GM19043 (cell line): ENCODE data around the gene ZNF483.
"Not testable (repeated sequence)": the region's sequence is repeated elsewhere in the genome, so short reads cannot be mapped to it uniquely, and the experiment has no call there.

Experiments used
- ATAC-seq: cut with Tn5 transposase; IDR thresholded peaks from one replicate; pipeline ENCODE4 v1.9.1; 2021; ENCODE audit warnings: low read depth; ENCODE audit not compliant: unreplicated experiment

The ZNF483 gene

GRCh38 chr9:111525056-111525977 is at the start of gene ZNF483:
Gene ZNF483 (plus strand): TSS chr9:111525179. CDS start chr9:111527396, 2,217 bp downstream.
- ATAC-seq: no peak

- no peak for ATAC-seq
These were observed 49.8 kb upstream of the ZNF483 start for GRCh38 chr9:111475195-111475594.

DNA sequence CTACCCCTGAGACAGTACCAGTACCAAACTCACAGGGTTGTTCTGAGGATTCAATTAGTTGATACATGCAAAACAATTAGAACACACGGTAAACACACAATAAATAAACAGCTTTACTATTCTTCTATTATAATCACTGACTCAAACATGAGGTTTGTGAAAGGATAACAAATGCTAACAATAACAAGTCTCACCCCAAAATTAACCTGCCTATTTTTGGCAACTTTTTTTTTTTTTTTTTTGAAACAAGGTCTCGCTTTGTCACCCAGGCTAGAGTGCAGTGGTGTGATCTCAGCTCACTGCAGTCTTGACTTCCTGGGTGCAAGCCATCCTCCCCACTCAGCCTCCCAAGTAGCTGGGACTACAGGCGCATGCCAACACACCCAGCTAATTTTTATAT is 47.3 kb upstream of the ZNF483 start:
- no peak for ATAC-seq

DNA sequence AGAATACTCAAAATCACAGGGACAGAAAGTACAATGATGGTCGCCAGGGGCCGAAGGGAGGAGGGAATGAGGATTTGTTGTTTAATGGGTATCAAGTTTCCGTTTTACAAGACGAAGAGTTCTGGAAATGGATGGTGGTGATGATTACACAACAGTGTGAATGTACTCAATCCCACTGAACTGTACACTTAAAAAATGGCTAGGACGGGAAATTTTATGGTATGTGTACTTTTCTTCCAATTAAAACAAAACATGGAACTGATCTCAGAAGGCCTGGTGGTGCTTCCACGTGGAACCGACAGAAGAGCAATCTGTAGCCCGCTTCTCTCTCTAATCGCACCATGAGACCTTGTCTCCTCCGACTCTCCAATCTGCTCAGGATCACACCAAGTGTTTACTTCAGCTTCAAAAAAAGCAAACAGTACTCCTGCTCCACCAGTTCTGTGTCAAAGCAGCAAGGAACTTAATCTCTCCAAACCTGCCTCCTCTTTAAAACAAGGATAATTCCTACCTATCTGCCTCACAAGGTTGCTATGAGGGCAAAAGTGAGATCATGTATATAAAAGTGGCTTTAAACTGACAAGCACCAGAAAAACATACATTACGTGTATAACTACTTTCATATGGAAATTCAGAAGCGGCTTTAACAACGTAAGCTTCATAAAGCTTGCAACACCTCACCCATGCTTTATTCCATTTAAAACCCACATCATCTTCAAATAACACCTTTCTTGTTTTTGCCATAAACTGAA is 42.9 kb upstream of the ZNF483 start:
- no peak for ATAC-seq

- ATAC-seq: peak; percentile 47
These were observed 42.1 kb upstream of the ZNF483 start for GRCh38 chr9:111482694-111483438.

GRCh38 chr9:111483439-111483857 is 41.5 kb upstream of the ZNF483 start:
- ATAC-seq: peak; percentile 22

- peak; percentile 46 for ATAC-seq
These were observed 41.0 kb upstream of the ZNF483 start, which contains the start of gene ECPAS for GRCh38 chr9:111483858-111484571. Gene ECPAS (minus strand): TSS chr9:111484383. CDS start chr9:111472918, 11,465 bp downstream.

GRCh38 chr9:111484572-111484894 is 40.4 kb upstream of the ZNF483 start:
- ATAC-seq: no peak

DNA sequence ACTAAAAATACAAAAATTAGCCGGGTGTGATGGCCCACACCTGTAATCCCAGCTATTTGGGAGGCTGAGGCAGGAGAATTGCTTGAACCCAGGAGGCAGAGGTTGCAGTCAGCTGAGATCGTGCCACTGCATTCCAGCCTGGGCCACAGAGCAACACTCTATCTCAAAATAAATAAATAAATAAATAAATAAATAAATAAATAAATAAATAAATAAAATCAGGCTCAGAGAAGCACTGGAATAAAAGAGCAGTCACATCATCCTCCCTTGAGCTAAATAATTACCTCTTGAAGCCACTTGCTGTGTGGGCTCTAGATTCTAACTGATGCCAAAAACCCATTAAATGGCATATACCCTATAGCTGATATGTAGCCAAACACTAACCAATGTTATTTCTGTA is 27.8 kb upstream of the ZNF483 start:
- not testable (repeated sequence) for ATAC-seq

GRCh38 chr9:111501005-111501562 is 23.9 kb upstream of the ZNF483 start:
- no peak for ATAC-seq

DNA sequence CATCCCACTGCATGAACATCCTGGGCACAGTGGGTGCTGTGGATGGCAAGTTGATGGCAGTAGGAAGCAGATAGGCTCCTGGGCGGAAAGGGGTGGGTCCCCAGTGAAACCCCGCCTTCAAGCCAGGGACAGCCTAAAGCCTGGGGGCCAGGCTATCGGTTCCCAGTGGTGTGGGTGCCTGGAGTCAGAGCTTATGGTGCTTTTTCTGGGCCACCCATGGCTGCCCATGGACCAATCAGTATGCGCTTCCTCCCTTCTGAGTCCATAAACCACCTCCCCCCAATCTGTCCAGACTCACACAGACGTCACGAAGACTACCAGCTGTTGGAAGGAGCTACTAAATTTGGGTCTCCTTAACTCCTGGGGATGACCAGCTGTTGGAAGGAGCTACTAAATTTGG is 23.3 kb upstream of the ZNF483 start:
- ATAC-seq: no peak

- no peak for ATAC-seq
These were observed 22.5 kb upstream of the ZNF483 start for GRCh38 chr9:111502506-111502905.

GRCh38 chr9:111511581-111511980 is 13.4 kb upstream of the ZNF483 start:
- ATAC-seq: not testable (repeated sequence)

DNA sequence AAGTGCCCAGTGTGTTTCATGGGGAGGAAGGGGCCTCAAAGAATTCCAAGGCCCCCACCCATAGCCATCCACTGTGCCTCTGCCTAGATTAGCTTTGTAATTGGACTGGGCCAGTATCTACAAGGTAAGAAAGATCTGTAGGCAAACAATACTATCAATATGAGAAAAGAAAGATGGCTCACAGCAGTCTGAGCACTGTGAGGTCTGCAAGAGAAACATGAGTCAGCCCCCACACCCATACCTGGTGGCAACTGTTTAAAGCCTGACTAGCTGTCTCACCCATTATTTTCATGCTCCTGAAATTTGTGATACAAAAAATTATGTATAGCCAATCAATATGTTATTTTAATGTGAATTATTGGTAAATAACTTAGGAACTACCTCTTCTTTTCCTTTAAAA is 10.0 kb upstream of the ZNF483 start:
- ATAC-seq: no peak

DNA sequence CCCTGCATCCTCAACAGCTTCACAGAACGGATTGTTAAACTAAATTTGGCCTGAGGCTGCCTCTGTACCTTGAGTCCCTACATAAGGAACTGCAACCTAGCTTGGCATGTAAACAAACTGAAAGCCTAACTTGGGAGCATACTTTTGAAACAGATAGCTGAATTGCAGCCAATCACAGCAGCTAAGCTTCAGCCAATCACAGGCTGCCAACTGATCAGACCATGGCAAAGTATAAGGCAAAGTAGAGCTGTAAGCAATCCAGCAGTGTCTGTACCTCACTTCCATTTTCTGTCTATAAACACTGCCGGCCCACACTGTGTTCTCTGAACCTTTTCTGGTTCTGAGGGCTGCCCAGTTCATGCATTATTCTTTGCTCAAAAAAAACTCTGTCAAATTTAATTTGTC is 8.9 kb upstream of the ZNF483 start:
- no peak for ATAC-seq

DNA sequence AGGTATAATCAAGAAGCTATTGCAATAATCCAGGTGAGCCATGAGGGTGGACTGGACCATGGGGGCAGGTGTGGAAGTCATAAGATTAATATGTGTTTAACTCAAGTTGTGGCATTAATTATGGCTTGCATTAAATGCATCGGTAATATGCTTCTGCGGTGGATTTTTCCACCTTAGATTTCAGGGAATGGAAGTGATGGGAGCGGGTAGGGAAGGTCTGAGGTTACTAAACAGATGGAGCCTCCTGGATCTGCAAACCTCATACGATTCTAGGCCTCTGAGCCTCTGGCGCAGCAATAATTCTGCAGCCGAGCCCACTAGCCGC is 286 bp upstream of the ZNF483 start:
- ATAC-seq: no peak

DNA sequence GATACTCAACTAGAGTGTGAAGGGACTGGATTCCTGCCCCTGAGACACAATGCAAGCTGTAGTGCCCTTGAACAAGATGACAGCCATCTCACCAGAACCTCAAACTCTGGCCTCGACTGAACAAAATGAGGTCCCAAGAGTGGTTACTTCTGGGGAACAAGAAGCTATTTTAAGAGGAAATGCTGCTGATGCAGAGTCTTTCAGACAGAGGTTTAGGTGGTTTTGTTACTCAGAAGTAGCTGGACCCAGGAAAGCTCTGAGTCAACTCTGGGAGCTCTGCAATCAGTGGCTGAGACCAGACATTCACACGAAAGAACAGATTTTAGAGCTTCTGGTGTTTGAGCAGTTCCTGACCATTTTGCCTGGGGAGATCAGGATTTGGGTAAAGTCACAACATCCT is 2.4 kb downstream of the ZNF483 start:
- ATAC-seq: no peak

DNA sequence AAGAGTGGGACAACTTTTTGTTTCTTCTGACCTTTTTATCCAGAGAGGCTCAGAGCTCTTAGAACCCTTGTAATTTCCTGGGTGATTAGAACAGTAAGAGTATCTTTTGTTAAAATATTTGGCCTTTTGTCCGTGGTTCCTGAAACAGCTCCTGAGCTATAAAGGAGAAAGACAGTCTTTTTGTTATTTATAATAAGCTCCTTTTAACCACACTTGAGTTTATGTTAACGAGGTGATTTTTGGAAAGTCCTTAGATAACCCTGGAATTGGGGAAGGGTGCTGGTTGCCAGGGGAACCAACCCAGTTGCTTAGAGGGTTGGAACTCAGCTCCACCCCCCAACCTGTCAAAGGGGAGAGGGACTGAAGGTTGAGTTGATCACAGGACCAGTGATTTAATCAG is 4.8 kb downstream of the ZNF483 start:
- no peak for ATAC-seq

DNA sequence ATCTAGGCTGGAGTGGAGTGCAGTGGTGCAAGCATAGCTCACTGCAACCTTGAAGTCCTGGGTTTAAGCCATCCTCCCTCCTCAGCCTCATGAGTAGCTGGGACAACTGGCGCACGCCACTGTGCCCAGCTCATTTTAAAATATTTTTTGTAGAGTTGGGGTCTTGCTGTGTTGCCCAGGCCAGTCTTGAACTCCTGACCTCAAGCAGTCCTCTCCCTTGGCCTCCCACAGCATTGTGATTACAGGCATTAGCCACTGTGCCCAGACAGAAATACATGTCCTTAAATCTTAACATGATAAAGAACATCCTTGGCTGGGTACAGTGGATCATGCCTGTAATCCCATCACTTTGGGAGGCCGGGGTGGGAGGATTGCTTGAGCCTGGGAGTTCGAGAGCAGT is 6.7 kb downstream of the ZNF483 start:
- ATAC-seq: no peak

GRCh38 chr9:111533099-111533790 is 8.3 kb downstream of the ZNF483 start:
- ATAC-seq: no peak
